ENCODE data around the gene SLC16A11. TPM values are rescaled to one million over a fixed set of nuclear protein-coding genes. Genes with fewer than 3 reads are reported as not detected.

The SLC16A11 gene
- total RNA-seq, 1 donor from 2014 or later, result 3.6 TPM

- H3K27me3 Mint-ChIP-seq, result no peaks in the 10 kb centered on the region
- no peak for TF ChIP-seq CTCF (IDR thresholded peaks at IDR 0.05)
- CTCF ChIA-PET, result interaction anchor here (0.9 to 8.8 kb wide), 14 partner anchors 9 to 531 kb away, joined by 3 to 118 read pairs (median 8); partner anchors contain the start of genes BCL6B and RNASEK
- H3K27ac Mint-ChIP-seq, result no peak overlapping the region
- DNase-seq (no peak), ATAC-seq (ENCODE audit: low read depth) (no peak)
- no peak overlapping the region for H3K4me3 Mint-ChIP-seq
- H3K4me1 Mint-ChIP-seq, result peaks cover 15% of the 10 kb centered on the region
- H3K9me3 Mint-ChIP-seq, result no peaks in the 10 kb centered on the region
- POLR2A ChIA-PET, result interaction anchor here (0.8 to 1.8 kb wide), 4 partner anchors 12 to 201 kb away, joined by 5 to 13 read pairs (median 6); partner anchors contain the start of gene SLC16A13
- intact Hi-C loops (cut with micrococcal nuclease), result loop anchor here (1.0 to 5.0 kb wide), 4 partner anchors 9 to 336 kb away; partner anchors contain the start of gene RNASEK
- peaks cover 71% of the 10 kb centered on the region for H3K36me3 Mint-ChIP-seq (ENCODE audit: low read depth)
Observed at GRCh38 chr17:7003745-7004144, 40.1 kb downstream of the SLC16A11 start.

GRCh38 chr17:7002288-7003047 lies 41.4 kb downstream of the SLC16A11 start:
- peaks cover 77% of the 10 kb centered on the region for H3K36me3 Mint-ChIP-seq (ENCODE audit: low read depth)
- no peaks in the 10 kb centered on the region for H3K27me3 Mint-ChIP-seq
- no peaks in the 10 kb centered on the region for H3K9me3 Mint-ChIP-seq
- ATAC-seq (ENCODE audit: low read depth) (no peak), DNase-seq (no peak)
- ChIA-PET CTCF (interaction anchor here (0.7 to 8.8 kb wide), 4 partner anchors 19 to 403 kb away, joined by 3 to 118 read pairs (median 50); partner anchors contain the start of gene BCL6B), POLR2A (interaction anchor here (1.6 to 1.8 kb wide), 2 partner anchors 13 to 88 kb away, joined by 3 to 5 read pairs; no protein-coding TSS in a partner anchor)
- H3K4me3 Mint-ChIP-seq, result no peak overlapping the region
- intact Hi-C loops (cut with micrococcal nuclease), result loop anchor here (5.0 kb wide), 1 partner anchor 335 kb away; no protein-coding TSS in a partner anchor
- no peak for TF ChIP-seq CTCF (IDR thresholded peaks at IDR 0.05)
- H3K27ac Mint-ChIP-seq, result no peak overlapping the region
- peaks cover 11% of the 10 kb centered on the region for H3K4me1 Mint-ChIP-seq

GRCh38 chr17:7001318-7001961 lies 42.5 kb downstream of the SLC16A11 start:
- Mint-ChIP-seq H3K27me3 (no peaks in the 10 kb centered on the region), H3K4me3 (no peak overlapping the region), H3K36me3 (ENCODE audit: low read depth) (peaks cover 78% of the 10 kb centered on the region), H3K27ac (no peak overlapping the region), H3K9me3 (no peaks in the 10 kb centered on the region), H3K4me1 (peaks cover 8% of the 10 kb centered on the region)
- ChIA-PET POLR2A (interaction anchor here (1.6 kb wide), 1 partner anchor 87 kb away, joined by 3 read pairs; no protein-coding TSS in a partner anchor), CTCF (interaction anchor here (8.8 kb wide), 1 partner anchor 87 kb away, joined by 118 read pairs; no protein-coding TSS in a partner anchor)
- ATAC-seq (ENCODE audit: low read depth) (no peak), DNase-seq (no peak)
- no peak for TF ChIP-seq CTCF (IDR thresholded peaks at IDR 0.05)
- intact Hi-C loops (cut with micrococcal nuclease), result loop anchor here (5.0 kb wide), 1 partner anchor 334 kb away; no protein-coding TSS in a partner anchor

- intact Hi-C loops (cut with micrococcal nuclease), result no loop called here
- Mint-ChIP-seq H3K9me3 (no peaks in the 10 kb centered on the region), H3K4me3 (no peak overlapping the region), H3K36me3 (ENCODE audit: low read depth) (peaks cover 68% of the 10 kb centered on the region), H3K4me1 (peaks cover under 1% of the 10 kb centered on the region), H3K27ac (no peak overlapping the region), H3K27me3 (no peaks in the 10 kb centered on the region)
- ATAC-seq (ENCODE audit: low read depth), result no peak
- ChIA-PET POLR2A (no interaction called here), CTCF (interaction anchor here (1.3 kb wide), 1 partner anchor 85 kb away, joined by 5 read pairs; no protein-coding TSS in a partner anchor)
- DNase-seq, result no peak
- no peak for TF ChIP-seq CTCF (IDR thresholded peaks at IDR 0.05)
Observed at GRCh38 chr17:6998855-6999508, 44.9 kb downstream of the SLC16A11 start.
